ENCODE results near the gene ATP9B. TPM values are rescaled to one million over a fixed set of nuclear protein-coding genes. Genes with fewer than 3 reads are reported as not detected.

The ATP9B gene
- total and polyA plus RNA-seq, 4 donors = 7.1 to 31.4 (median 15.5) TPM

DNA sequence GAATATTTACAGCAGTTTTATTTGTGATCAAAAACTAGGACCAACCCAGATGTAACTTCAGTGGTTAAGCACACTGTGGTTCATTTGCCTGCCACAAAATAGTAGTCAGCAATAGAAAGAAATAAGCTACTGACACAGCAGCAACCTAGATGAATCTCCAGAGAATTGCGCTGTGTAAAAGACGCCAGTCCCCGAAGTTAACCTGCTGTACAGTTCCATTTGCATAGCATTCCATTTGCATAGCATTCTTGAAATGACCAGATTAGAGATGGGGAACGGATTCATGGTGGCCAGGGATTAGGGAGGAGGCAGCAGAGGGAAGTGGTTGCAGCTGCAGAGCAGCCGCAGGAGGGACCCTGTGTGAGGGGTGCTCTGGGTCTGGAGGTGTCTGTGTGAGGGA, 287.2 kb downstream of the ATP9B start:
- WGBS = 94% methylated on average over 5 of the region's 5 CpGs
- no peak for DNase-seq (ENCODE audit: low spot score)
- H3K36me3 ChIP-seq (ENCODE audit: control insufficient read depth in 4 of 4, insufficient read depth in 3 of 4, low read depth in 1 of 4, low read length in 3 of 4) = peaks cover 3 to 37% (median 20%) of the 10 kb centered on the region in 4 donors

GRCh38 chr18:79360933-79361332, 291.7 kb downstream of the ATP9B start:
- WGBS = 98% methylated on average over 12 of the region's 12 CpGs
- no peak for DNase-seq (ENCODE audit: low spot score)
- H3K27me3 ChIP-seq (ENCODE audit: control insufficient read depth in 4 of 4, insufficient read depth in 4 of 4, low read length in 3 of 4) = no peaks in the 10 kb centered on the region
- H3K27ac ChIP-seq (ENCODE audit: low read depth in 1 of 2, low read length in 2 of 2) = no peak overlapping the region
- no peak overlapping the region for H3K4me3 ChIP-seq (ENCODE audit: low read depth in 1 of 3, low read length in 3 of 3)
- no peak overlapping the region for H3K9ac ChIP-seq (ENCODE audit: low read depth in 1 of 2, low read length in 2 of 2)
- no peaks in the 10 kb centered on the region for H3K9me3 ChIP-seq (ENCODE audit: control insufficient read depth in 4 of 4, low read length in 3 of 4)
- no peaks in the 10 kb centered on the region for H3K4me1 ChIP-seq (ENCODE audit: control insufficient read depth in 4 of 4, insufficient read depth in 4 of 4, low read length in 3 of 4)
- H3K36me3 ChIP-seq (ENCODE audit: control insufficient read depth in 4 of 4, insufficient read depth in 3 of 4, low read depth in 1 of 4, low read length in 3 of 4) = peaks cover 7 to 49% (median 28%) of the 10 kb centered on the region in 4 donors
- TF ChIP-seq, protein P1, sequence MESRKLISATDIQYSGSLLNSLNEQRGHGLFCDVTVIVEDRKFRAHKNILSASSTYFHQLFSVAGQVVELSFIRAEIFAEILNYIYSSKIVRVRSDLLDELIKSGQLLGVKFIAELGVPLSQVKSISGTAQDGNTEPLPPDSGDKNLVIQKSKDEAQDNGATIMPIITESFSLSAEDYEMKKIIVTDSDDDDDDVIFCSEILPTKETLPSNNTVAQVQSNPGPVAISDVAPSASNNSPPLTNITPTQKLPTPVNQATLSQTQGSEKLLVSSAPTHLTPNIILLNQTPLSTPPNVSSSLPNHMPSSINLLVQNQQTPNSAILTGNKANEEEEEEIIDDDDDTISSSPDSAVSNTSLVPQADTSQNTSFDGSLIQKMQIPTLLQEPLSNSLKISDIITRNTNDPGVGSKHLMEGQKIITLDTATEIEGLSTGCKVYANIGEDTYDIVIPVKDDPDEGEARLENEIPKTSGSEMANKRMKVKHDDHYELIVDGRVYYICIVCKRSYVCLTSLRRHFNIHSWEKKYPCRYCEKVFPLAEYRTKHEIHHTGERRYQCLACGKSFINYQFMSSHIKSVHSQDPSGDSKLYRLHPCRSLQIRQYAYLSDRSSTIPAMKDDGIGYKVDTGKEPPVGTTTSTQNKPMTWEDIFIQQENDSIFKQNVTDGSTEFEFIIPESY (IDR thresholded peaks at IDR 0.05) = no peak
- no peak for TF ChIP-seq HNF4A (conservative IDR thresholded peaks at IDR 0.05)
- TF ChIP-seq, protein P2, sequence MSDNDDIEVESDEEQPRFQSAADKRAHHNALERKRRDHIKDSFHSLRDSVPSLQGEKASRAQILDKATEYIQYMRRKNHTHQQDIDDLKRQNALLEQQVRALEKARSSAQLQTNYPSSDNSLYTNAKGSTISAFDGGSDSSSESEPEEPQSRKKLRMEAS (IDR thresholded peaks at IDR 0.05) = no peak
- no peak for TF ChIP-seq NR2F2 (IDR thresholded peaks at IDR 0.05)
- TF ChIP-seq EGR1 (IDR thresholded peaks at IDR 0.05; ENCODE audit: low read depth in 2 of 2) = no peak
- TF ChIP-seq ATF3 (IDR thresholded peaks at IDR 0.05) = no peak
- no peak for TF ChIP-seq FOXA2 (IDR thresholded peaks at IDR 0.05)

More for the DNA sequence above, 287.2 kb downstream of the ATP9B start:
- H3K9me3 ChIP-seq (ENCODE audit: control insufficient read depth in 4 of 4, low read length in 3 of 4) = no peaks in the 10 kb centered on the region
- H3K27me3 ChIP-seq (ENCODE audit: control insufficient read depth in 4 of 4, insufficient read depth in 4 of 4, low read length in 3 of 4) = no peaks in the 10 kb centered on the region
- H3K9ac ChIP-seq (ENCODE audit: low read depth in 1 of 2, low read length in 2 of 2) = no peak overlapping the region
- no peaks in the 10 kb centered on the region for H3K4me1 ChIP-seq (ENCODE audit: control insufficient read depth in 4 of 4, insufficient read depth in 4 of 4, low read length in 3 of 4)
- no peak overlapping the region for H3K4me3 ChIP-seq (ENCODE audit: low read depth in 1 of 3, low read length in 3 of 3)
- no peak for TF ChIP-seq FOXA1 (IDR thresholded peaks at IDR 0.05)
- TF ChIP-seq, protein P2 (IDR thresholded peaks at IDR 0.05) = no peak
- TF ChIP-seq, protein P1 (IDR thresholded peaks at IDR 0.05) = no peak
- TF ChIP-seq TAF1 (conservative IDR thresholded peaks at IDR 0.05) = no peak
- no peak for TF ChIP-seq NR2F2 (IDR thresholded peaks at IDR 0.05)
- TF ChIP-seq, protein P3, sequence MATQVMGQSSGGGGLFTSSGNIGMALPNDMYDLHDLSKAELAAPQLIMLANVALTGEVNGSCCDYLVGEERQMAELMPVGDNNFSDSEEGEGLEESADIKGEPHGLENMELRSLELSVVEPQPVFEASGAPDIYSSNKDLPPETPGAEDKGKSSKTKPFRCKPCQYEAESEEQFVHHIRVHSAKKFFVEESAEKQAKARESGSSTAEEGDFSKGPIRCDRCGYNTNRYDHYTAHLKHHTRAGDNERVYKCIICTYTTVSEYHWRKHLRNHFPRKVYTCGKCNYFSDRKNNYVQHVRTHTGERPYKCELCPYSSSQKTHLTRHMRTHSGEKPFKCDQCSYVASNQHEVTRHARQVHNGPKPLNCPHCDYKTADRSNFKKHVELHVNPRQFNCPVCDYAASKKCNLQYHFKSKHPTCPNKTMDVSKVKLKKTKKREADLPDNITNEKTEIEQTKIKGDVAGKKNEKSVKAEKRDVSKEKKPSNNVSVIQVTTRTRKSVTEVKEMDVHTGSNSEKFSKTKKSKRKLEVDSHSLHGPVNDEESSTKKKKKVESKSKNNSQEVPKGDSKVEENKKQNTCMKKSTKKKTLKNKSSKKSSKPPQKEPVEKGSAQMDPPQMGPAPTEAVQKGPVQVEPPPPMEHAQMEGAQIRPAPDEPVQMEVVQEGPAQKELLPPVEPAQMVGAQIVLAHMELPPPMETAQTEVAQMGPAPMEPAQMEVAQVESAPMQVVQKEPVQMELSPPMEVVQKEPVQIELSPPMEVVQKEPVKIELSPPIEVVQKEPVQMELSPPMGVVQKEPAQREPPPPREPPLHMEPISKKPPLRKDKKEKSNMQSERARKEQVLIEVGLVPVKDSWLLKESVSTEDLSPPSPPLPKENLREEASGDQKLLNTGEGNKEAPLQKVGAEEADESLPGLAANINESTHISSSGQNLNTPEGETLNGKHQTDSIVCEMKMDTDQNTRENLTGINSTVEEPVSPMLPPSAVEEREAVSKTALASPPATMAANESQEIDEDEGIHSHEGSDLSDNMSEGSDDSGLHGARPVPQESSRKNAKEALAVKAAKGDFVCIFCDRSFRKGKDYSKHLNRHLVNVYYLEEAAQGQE (IDR thresholded peaks at IDR 0.05) = no peak
- TF ChIP-seq HNF4G (IDR thresholded peaks at IDR 0.05) = no peak
- no peak for TF ChIP-seq RXRA (IDR thresholded peaks at IDR 0.05)
- TF ChIP-seq GABPA (IDR thresholded peaks at IDR 0.05 in 1 of 2, conservative IDR thresholded peaks at IDR 0.05 in 1 of 2) = no peak
- H3K27ac ChIP-seq (ENCODE audit: low read depth in 1 of 2, low read length in 2 of 2) = no peak overlapping the region

All from liver (tissue), 9 donors.